Activated gamma-delta T cell treated with Interleukin-2 at 50 U/mL for 16 hours (primary cell): ENCODE results near the gene ZNF750.

ENCODE experiments used
- DNase-seq: peaks from one replicate; pipeline ENCODE4 v3.0.0-alpha.2; 2020

Gene ZNF750

GRCh38 chr17:82839617-82840292, at the start of gene ZNF750:
Gene ZNF750, minus strand, starts transcription at chr17:82840022. Its CDS starts 7,568 bp downstream, at chr17:82832454.
- DNase-seq: no peak

GRCh38 chr17:82888583-82889495, 49.0 kb upstream of the ZNF750 start:
- no peak for DNase-seq

DNA sequence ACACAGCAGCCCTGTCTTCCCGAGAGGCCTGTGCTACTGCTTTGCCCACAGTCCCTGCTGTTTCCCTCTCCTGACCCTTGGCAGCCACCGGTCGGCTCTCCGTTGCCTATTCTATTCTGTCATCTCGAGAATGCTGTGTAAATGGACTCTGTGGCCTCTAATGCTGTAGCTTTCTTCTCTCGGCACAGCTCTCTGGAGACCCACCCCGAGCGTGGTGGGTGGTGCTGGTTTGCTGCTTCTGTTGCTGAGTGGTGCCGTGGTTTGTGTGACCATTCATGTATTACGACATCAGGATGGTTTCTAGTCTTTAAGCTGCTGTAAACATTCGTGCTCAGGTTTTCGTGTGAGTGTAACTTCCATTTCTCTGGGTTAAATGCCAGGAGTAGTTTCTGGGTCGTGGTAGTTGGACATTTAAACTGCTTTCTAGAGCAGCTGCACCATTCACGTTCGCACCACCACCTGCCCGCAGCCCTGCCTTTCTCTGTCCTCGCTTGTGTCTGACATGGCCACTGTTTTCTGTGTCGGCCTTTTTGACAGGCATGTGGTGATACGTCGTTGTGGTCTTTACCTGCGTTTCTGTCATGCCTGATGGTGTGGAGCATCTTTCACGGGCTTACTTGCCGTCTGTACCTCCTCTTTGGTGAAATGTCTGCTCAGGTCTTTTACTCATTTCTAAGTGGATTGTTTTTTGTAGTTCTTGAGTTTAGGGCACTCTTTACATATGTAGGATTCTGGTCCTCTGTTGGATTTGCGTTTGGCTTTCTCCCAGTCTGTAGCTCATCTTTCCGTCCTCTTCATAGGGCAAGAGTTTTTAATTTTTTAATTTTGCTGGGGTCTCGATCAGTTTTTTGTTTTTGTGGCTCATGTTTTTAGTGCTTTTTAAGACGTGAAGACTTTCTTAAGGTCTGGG, 47.7 kb upstream of the ZNF750 start:
- DNase-seq: no peak

DNA sequence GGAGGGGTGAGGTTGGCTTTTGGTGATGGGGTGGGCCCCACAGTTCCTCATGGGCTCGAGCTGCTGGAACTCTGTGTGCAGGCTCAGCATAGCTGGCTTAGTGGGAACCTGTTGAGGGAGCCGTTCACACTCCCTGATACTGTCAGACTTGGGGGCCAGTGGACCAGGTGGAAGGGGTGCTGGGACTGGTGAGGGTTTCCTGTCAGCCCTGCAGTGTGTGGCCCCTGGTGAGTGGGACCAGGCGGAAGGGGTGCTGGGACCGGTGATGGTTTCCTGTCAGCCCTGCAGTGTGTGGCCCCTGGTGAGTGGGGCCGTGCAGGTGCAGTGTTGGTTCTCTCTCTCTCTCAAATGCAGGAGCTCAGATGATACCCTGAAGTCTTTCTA, 45.1 kb upstream of the ZNF750 start:
- peak; percentile 53 for DNase-seq

DNA sequence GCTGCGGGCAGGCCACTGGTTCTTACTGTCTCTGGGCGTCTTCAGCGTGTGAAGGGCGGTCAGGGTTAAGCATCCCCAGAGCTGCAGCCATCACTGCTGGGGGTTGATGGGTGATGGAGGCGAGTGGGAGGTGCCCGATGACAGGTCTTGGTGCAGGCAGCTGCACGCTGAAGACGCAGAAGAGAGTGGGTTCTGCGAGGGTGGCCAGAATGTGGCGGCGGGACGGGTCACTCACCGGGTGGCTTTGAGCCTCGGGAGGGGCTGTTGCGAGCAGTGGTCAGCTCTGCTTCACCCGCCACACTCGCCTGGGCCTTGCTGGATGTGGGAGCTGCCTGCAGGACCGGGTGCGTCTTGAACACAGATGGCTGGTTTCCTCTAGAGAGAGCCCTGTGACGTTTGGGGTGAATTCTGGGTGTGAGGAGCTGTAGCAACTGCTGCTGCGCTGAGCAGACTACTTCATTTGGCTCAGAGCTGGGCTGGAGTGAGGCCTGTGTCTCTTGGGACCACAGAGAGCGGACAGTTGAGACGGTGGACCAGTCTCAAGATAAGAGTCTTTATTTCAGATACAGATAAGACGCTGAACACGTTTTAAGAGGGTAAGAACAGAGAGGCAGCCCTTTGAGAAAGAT, 44.6 kb upstream of the ZNF750 start:
- DNase-seq: no peak

DNA sequence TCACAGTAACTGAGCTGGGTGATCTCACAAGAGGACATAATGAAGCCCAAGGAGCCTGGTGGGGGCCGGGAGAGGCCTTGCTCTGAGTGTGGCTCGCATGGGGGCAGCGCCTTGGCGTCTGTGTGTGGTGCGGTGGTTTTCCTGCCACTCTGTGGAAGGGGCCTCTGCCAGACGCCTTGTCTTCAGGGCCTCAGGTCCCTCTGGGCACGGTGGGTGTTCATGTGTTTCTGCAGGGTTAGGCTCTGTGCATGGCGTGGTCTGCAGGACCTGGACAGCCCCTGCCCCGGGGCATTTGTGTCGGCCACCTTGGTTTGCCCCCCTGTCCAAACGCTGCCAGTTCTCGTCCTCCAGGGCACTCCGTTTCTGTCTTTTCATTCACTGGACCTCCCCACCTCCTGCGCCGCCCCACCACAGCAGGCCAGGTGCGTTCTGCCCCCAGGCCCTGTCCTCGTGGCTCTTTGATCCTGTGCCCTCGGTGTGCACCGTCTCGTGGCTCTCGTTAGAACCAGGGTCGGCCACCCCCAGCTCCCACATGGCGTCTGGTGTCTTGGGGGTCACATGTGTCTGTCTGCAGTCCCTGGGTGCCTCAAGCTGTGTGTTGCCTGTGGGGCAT, 43.7 kb upstream of the ZNF750 start:
- DNase-seq: peak; percentile 36

GRCh38 chr17:82882715-82883418, 43.0 kb upstream of the ZNF750 start:
- peak; percentile 86 for DNase-seq

DNA sequence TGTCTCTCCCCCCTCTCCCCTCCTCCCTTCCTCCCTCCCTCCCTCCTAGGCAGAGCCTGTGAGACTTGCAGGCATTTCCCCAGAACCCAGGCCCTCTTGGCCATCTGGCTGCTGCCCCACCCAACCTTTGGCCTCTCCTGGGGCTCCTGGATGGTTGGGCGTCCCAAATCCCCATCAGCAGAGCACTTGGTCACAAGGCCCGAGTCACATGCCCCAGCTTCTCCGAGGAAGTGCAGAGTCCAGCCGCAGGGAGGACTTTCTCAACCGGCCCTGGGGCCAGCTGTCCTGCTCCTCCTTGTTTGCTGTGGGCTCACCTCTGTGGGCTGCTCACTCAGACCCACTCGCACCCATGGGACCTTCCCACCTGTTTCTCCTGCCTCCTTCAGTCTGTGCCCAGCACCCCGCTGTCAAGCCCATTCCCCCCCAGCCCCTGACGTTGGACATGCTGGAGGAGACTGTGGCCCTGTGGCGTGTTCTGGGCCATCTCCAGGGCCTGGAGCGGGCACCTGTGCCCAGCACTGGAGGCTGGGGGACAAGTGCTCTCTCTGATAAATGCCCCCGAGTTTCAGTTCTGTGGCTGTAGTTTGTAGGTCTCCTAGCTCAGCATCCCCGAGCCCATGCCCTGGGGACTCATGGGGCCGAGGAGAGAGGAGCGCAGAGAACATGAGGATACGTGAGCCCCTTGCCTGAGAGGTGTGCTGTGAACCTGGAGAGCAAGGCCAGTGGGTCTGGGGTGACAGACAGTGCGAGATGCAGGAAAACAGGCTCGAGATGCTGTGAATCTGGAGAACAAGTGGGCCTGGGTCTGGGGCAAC, 42.3 kb upstream of the ZNF750 start:
- DNase-seq: no peak

- no peak for DNase-seq
These were observed 41.6 kb upstream of the ZNF750 start for GRCh38 chr17:82881324-82881823.

DNA sequence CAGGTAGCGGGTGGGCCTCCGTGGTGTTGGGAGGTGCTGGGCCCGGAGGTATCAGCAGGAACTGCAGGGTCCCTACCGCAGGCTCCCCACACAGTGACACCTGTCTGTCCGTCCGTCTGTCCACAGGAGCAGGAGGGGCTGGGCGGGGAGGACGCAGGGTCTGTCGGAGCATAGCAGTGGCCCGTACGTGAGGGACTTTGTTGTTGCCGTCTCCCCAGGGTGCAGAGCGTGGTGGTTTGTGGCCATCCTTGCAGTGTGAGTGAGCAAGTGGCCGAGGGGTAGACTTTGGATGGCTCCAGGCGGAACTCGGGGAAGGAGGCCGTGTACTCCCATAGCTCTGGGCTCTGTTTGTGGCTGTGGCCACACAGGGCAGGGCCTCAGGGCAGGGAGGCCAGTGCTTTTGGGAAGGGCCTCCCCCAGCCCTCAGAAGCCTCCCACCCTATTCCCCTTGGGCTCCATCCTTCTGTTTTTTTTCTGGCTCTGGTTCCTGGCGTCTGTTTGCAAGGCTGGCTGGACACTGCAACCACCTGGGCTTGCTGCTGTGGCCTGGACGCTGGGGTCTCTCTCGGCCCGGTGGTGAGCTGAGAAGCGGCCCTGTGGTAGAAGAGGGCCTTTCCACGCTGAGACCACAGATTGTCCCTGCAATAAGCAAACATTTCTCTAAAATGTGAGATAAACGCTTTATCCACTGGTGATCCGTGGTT, 41.0 kb upstream of the ZNF750 start:
- DNase-seq: no peak

GRCh38 chr17:82879241-82879640, 39.4 kb upstream of the ZNF750 start:
- DNase-seq: no peak

- no peak for DNase-seq
These were observed 38.7 kb upstream of the ZNF750 start for GRCh38 chr17:82878527-82878926.

GRCh38 chr17:82876602-82877379, 37.0 kb upstream of the ZNF750 start:
- DNase-seq: no peak

- DNase-seq: no peak
These were observed 36.3 kb upstream of the ZNF750 start for GRCh38 chr17:82876149-82876548.

DNA sequence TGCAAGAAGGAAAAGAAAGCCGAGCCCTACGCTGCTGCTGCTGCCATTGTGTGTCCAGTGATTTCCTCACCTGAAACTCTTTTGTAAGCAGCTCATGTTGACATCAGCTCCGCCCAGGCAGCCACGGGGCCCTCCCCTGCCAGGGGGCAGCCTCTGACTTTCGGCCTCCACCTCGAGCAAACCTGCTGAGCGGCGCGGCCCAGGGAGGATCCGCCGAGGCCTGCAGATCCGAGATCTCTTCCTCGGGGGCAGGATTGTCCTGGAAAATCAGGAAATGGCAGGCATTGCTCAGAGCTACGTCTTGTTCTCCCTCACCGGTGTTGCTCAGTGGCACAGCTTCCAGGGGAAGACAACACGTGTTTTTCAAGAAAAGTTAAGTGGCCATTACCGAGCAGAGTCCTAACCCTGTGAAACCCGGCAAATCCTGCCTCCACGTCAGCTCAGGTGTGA, 35.6 kb upstream of the ZNF750 start:
- no peak for DNase-seq

- no peak for DNase-seq
These were observed 34.4 kb upstream of the ZNF750 start for GRCh38 chr17:82874011-82874835.

- no peak for DNase-seq
These were observed 33.7 kb upstream of the ZNF750 start for GRCh38 chr17:82873521-82873920.
